ENCODE results near the gene NRIP1.

GRCh38 chr21:15071009-15071408 lies 6.2 kb upstream of the NRIP1 start:
- no peak for TF ChIP-seq IKZF4 (CRISPR knock-in tag; IDR thresholded peaks at IDR 0.05; ENCODE audit: borderline replicate concordance, low read depth, not compliant biosample characterization)
- TF ChIP-seq CBFB (CRISPR knock-in tag; IDR thresholded peaks at IDR 0.05) = no peak
- TF ChIP-seq FIP1L1 (IDR thresholded peaks at IDR 0.05; ENCODE audit: borderline replicate concordance, insufficient read depth, low read depth, low read length) = no peak

Data from HepG2 (cell line).